GM12878 (cell line): ENCODE results near the gene HSPA1B. TPM values are rescaled to one million over a fixed set of nuclear protein-coding genes. Genes with fewer than 3 reads are reported as not detected.

ENCODE experiments used
- ATAC-seq: fragments of 200-7000 bp; cut with Tn5 transposase; 3 replicates; pipeline ENCODE4 v1.9.1; 2020; ENCODE audit warnings: mild to moderate bottlenecking, moderate library complexity
- BruUV-seq: library from RNA; stranded (reverse); fragments of 400-500 nt; replicated peaks from 2 replicates; lab custom pipeline; 2021; lab: Mats Ljungman, UMichigan
- CTCF ChIA-PET: fragments of 300-600 bp; sonication (Branson Sonifier 250); formaldehyde crosslinking; extraction: SDS; loops from one replicate; lab custom pipeline; 2021; ENCODE audit warnings: inconsistent platforms; lab: Yijun Ruan, JAX
- POLR2A ChIA-PET: fragments of 350-600 bp; formaldehyde crosslinking; extraction: SDS; loops from one replicate; lab custom pipeline; 2021; ENCODE audit warnings: inconsistent platforms; lab: Charles Lee
- RAD21 ChIA-PET: fragments of 300-600 bp; sonication (Branson Sonifier 250); formaldehyde crosslinking; loops from one replicate; lab custom pipeline; 2023; ENCODE audit warnings: antibody characterized with exemption; ENCODE audit not compliant: unreplicated experiment; lab: Charles Lee
- SMC1A ChIA-PET: fragments of 300-600 bp; sonication (Branson Sonifier 250); formaldehyde crosslinking; loops from one replicate; lab custom pipeline; 2023; ENCODE audit not compliant: unreplicated experiment, uncharacterized antibody; lab: Charles Lee
- DNase-seq: peaks from one replicate; pipeline ENCODE4 v3.0.0-alpha.2; 2011; ENCODE audit warnings: low read depth, low spot score
- FAIRE-seq: peaks from 3 replicates; lab custom pipeline; 2011; peaks lifted over from hg19 to GRCh38; lab: Jason Lieb, UNC
- H2AFZ ChIP-seq: 2 replicates; pipeline ENCODE4 v1.6.0; 2011; ENCODE audit warnings: low read depth, low read length, control low read depth; ENCODE audit not compliant: control insufficient read depth
- H3K27ac ChIP-seq: 2 replicates; pipeline ENCODE4 v1.5.1; 2011; ENCODE audit warnings: control low read depth; ENCODE audit not compliant: control insufficient read depth, insufficient read depth
- H3K27me3 ChIP-seq, 2 experiments: replicated peaks in 1 of 2; 2 replicates each; pipeline versions ENCODE4 v1.6.0 to v1.6.1; 2011; ENCODE audit warnings: low read length in 1 of 2; ENCODE audit not compliant: control insufficient read depth in 2 of 2, insufficient read depth in 2 of 2
- H3K36me3 ChIP-seq, 2 experiments: 2 replicates each; pipeline ENCODE4 v1.5.1; 2011; ENCODE audit warnings: low read length in 1 of 2; ENCODE audit not compliant: control insufficient read depth in 2 of 2, insufficient read depth in 2 of 2
- H3K4me1 ChIP-seq: 2 replicates; pipeline ENCODE4 v1.6.1; 2011; ENCODE audit warnings: mild to moderate bottlenecking, low read length, moderate library complexity, mixed read lengths; ENCODE audit not compliant: control insufficient read depth, insufficient read depth
- H3K4me2 ChIP-seq: 2 replicates; pipeline ENCODE4 v1.6.0; 2011; ENCODE audit warnings: control low read depth; ENCODE audit not compliant: control insufficient read depth, insufficient read depth
- H3K4me3 ChIP-seq: fragments of 200-600 bp; sonication (generic); 2 replicates; pipeline ENCODE4 v1.5.1; 2016
- H3K79me2 ChIP-seq: 2 replicates; pipeline ENCODE4 v1.6.0; 2011; ENCODE audit warnings: low read length; ENCODE audit not compliant: control insufficient read depth, insufficient read depth
- H3K9ac ChIP-seq: 2 replicates; pipeline ENCODE4 v1.8.0; 2011; ENCODE audit warnings: low read length, control low read depth, mixed read lengths; ENCODE audit not compliant: control insufficient read depth, insufficient read depth
- H3K9me3 ChIP-seq: replicated peaks from 3 replicates; pipeline ENCODE4 v1.5.1; 2011; ENCODE audit warnings: mild to moderate bottlenecking, low read length; ENCODE audit not compliant: control insufficient read depth, insufficient read depth
- H4K20me1 ChIP-seq: 2 replicates; pipeline ENCODE4 v1.6.0; 2011; ENCODE audit not compliant: control insufficient read depth, insufficient read depth
- CUX1 ChIP-seq: IDR thresholded peaks from 2 replicates; pipeline ENCODE4 v1.6.1; 2012; ENCODE audit warnings: improper control_type of control experiment, low read depth, low read length; ENCODE audit not compliant: insufficient replicate concordance
- E2F8 ChIP-seq: fragments of 450-650 bp; IDR thresholded peaks from 2 replicates; pipeline ENCODE4 v1.6.1; 2018; ENCODE audit warnings: mild to moderate bottlenecking, low read depth, moderate library complexity; ENCODE audit not compliant: partially characterized antibody
- ETV6 ChIP-seq, 2 experiments: fragments of 450-650 bp in 1 of 2; IDR thresholded peaks in 1 of 2; conservative IDR thresholded peaks in 1 of 2; 2 replicates each; pipeline ENCODE4 v1.6.1; 2014; ENCODE audit warnings: antibody characterized with exemption in 1 of 2, borderline replicate concordance in 1 of 2, low read depth in 1 of 2, mild to moderate bottlenecking in 1 of 2, moderate library complexity in 1 of 2
- EZH2 ChIP-seq: IDR thresholded peaks from 2 replicates; pipeline ENCODE4 v1.6.1; 2012; ENCODE audit warnings: low read depth, mild to moderate bottlenecking, control low read depth, inconsistent platforms, low read length, borderline replicate concordance; ENCODE audit not compliant: control insufficient read depth
- HDGF ChIP-seq: fragments of 450-650 bp; IDR thresholded peaks from 2 replicates; pipeline ENCODE4 v1.6.1; 2016; ENCODE audit warnings: antibody characterized with exemption
- MEF2A ChIP-seq: IDR thresholded peaks from 2 replicates; pipeline ENCODE4 v1.6.1; 2011; ENCODE audit warnings: low read depth, mild to moderate bottlenecking, low read length, moderate library complexity; ENCODE audit not compliant: insufficient read depth
- PAX5 ChIP-seq: IDR thresholded peaks from 2 replicates; pipeline ENCODE4 v1.6.1; 2011; ENCODE audit warnings: low read depth, low read length, borderline replicate concordance
- PAX8 ChIP-seq: fragments of 450-650 bp; IDR thresholded peaks from 2 replicates; pipeline ENCODE4 v1.6.1; 2017; ENCODE audit warnings: mild to moderate bottlenecking, moderate library complexity
- SREBF2 ChIP-seq: IDR thresholded peaks from 2 replicates; pipeline ENCODE4 v1.6.1; 2012; ENCODE audit warnings: mild to moderate bottlenecking, low read length
- ZBED1 ChIP-seq: IDR thresholded peaks from 2 replicates; pipeline ENCODE4 v1.6.1; 2016; ENCODE audit warnings: borderline replicate concordance
- ZNF687 ChIP-seq: fragments of 450-650 bp; IDR thresholded peaks from 2 replicates; pipeline ENCODE4 v1.6.1; 2017; ENCODE audit warnings: mild to moderate bottlenecking, moderate library complexity
- WGBS: methylation state at CpG from one replicate; pipeline ENCODE4 v1.1.6; 2016; ENCODE audit warnings: low lambda C conversion rate; ENCODE audit not compliant: insufficient replicate concordance, insufficient coverage; ENCODE audit errors: missing lambda C conversion rate; 5-methylcytosine and 5-hydroxymethylcytosine counted together
- in situ Hi-C: fragments of 300-500 bp; cut with MboI; formaldehyde crosslinking; loops from 9 replicates; pipeline ENCODE4 v1.14.3; 2018; ENCODE audit warnings: mixed read lengths
- intact Hi-C: fragments of 100-400 bp; cut with micrococcal nuclease; formaldehyde crosslinking; loops from one replicate; pipeline ENCODE4 v1.14.2; 2022; ENCODE audit not compliant: unreplicated experiment
- polyA plus RNA-seq, 11 experiments: library from polyadenylated mRNA; depleted of rRNA in 4 of 11; unstranded in 6 of 11; stranded (reverse) in 5 of 11; fragments of >200 nt; fragmentation: Nextera tagmentation in 4 of 11; fragmentation: Illumina TruSeq in 1 of 11; extraction: Ambion mirVana in 4 of 11; extraction: Trizol in 1 of 11; gene quantifications; 1 replicate in 1 of 11; 2 replicates in 10 of 11; pipeline versions ENCODE4 v1.2.1 to v1.2.3, GENCODE V29; 2011 to 2016; ENCODE audit warnings: inconsistent platforms in 2 of 11, missing spikeins in 2 of 11, low read depth in 1 of 11
- total RNA-seq, 4 experiments: library from RNA; depleted of rRNA in 3 of 4; stranded (reverse); fragments of >200 nt in 3 of 4; fragmentation: Illumina TruSeq in 1 of 4; extraction: Trizol in 1 of 4; gene quantifications; 2 replicates each; pipeline versions ENCODE4 v1.2.1 to v1.2.3, GENCODE V29; 2013 to 2021

Gene HSPA1B
- total and polyA plus RNA-seq, 10 of the 15 experiments (the other 5 are each of a cell fraction or from before 2014, with no cell fraction given): 0.11 to 40.5 (median 12.8) TPM

GRCh38 chr6:31797588-31797987 lies 29.9 kb upstream of the HSPA1B start:
- RAD21 ChIA-PET: interaction anchor here (1.6 to 1.8 kb wide), 2 partner anchors 9 to 25 kb away, joined by 6 read pairs; partner anchors contain the start of gene LSM2
- Histone ChIP-seq H2AFZ (no peak overlapping the region), H4K20me1 (no peaks in the 10 kb centered on the region), H3K79me2 (peaks cover 21% of the 10 kb centered on the region), H3K4me3 (no peak overlapping the region), H3K9me3 (no peaks in the 10 kb centered on the region), H3K27ac (no peak overlapping the region), H3K4me2 (no peak overlapping the region), H3K27me3 (no peaks in the 10 kb centered on the region), H3K36me3 (peaks cover 3% of the 10 kb centered on the region in 2 experiments; a peak in 2 of 4 replicates), H3K4me1 (peaks cover 4% of the 10 kb centered on the region; the same call in 1 of the 2 replicates), H3K9ac (no peak overlapping the region)
- CTCF ChIA-PET: interaction anchor here (0.6 to 3.7 kb wide), 5 partner anchors 8 to 335 kb away, joined by 3 to 26 read pairs (median 10); partner anchors contain the start of genes HSPA1B and LSM2
- BruUV-seq: no TSS peak
- ATAC-seq (no peak), DNase-seq (no peak), FAIRE-seq (no peak)
- SMC1A ChIA-PET: interaction anchor here (0.8 to 1.0 kb wide), 2 partner anchors 9 to 15 kb away, joined by 3 to 4 read pairs; partner anchors contain the start of gene LSM2
- intact Hi-C loops: loop anchor here (2.0 to 5.0 kb wide), 2 partner anchors 15 to 35 kb away; no protein-coding TSS in a partner anchor
- POLR2A ChIA-PET: interaction anchor here (2.1 kb wide), 1 partner anchor 22 kb away, joined by 6 read pairs; no protein-coding TSS in a partner anchor
- 19% methylated on average over 5 of the region's 5 CpGs for WGBS
- in situ Hi-C loops: no loop called here
- no peak for TF ChIP-seq SREBF2
- TF ChIP-seq PAX8: no peak
- no peak for TF ChIP-seq EZH2
- TF ChIP-seq CUX1: no peak
- no peak for TF ChIP-seq E2F8
- no peak for TF ChIP-seq HDGF
- TF ChIP-seq PAX5: no peak
- TF ChIP-seq ETV6 (conservative IDR thresholded peaks at IDR 0.05 in 1 of 2, IDR thresholded peaks at IDR 0.05 in 1 of 2; ENCODE audit: borderline replicate concordance in 1 of 2, low read depth in 1 of 2): no peak
- TF ChIP-seq MEF2A: no peak
- TF ChIP-seq ZNF687: no peak
- no peak for TF ChIP-seq ZBED1
